OCI-LY3 (cell line): Measurements from ENCODE around the gene GSK3B.

ENCODE experiments used
- H2AFZ ChIP-seq: fragments of 200-600, 300-600 bp; shearing (Covaris generic); 2 replicates; pipeline ENCODE4 v1.6.0; 2014; ENCODE audit warnings: antibody characterized with exemption, low read depth, low read length
- H3K27ac ChIP-seq: fragments of 200-600, 300-600 bp; sonication (generic); 2 replicates; pipeline ENCODE4 v1.5.1; 2014; ENCODE audit warnings: mild to moderate bottlenecking, low read length, moderate library complexity, mixed read lengths
- H3K27me3 ChIP-seq: fragments of 200-600, 300-600 bp; sonication (generic); 2 replicates; pipeline ENCODE4 v1.6.1; 2014; ENCODE audit warnings: low read depth, low read length, mixed read lengths
- H3K36me3 ChIP-seq: fragments of 200-600, 300-600 bp; sonication (generic); replicated peaks from 2 replicates; pipeline ENCODE3; 2014; ENCODE audit warnings: low read depth, low read length, mixed read lengths
- H3K4me1 ChIP-seq: fragments of 300-600, 200-600 bp; sonication (generic); 2 replicates; pipeline ENCODE4 v1.6.1; 2014; ENCODE audit warnings: low read length, mixed read lengths
- H3K4me2 ChIP-seq: fragments of 200-600, 300-600 bp; sonication (generic); 2 replicates; pipeline ENCODE4 v1.6.1; 2014; ENCODE audit warnings: low read length, mixed read lengths
- H3K4me3 ChIP-seq: fragments of 300-600, 200-600 bp; sonication (generic); 2 replicates; pipeline ENCODE4 v1.5.1; 2014; ENCODE audit warnings: antibody characterized with exemption, mild to moderate bottlenecking, low read length, moderate library complexity
- H3K79me2 ChIP-seq: fragments of 300-600, 200-600 bp; shearing (Covaris generic); 2 replicates; pipeline ENCODE4 v1.6.1; 2014; ENCODE audit warnings: mild to moderate bottlenecking, low read length, mixed read lengths
- H3K9ac ChIP-seq: fragments of 300-600, 200-600 bp; shearing (Covaris generic); 2 replicates; pipeline ENCODE4 v1.6.0; 2014; ENCODE audit warnings: mild to moderate bottlenecking, low read length, moderate library complexity
- H3K9me3 ChIP-seq: fragments of 200-600, 300-600 bp; shearing (Covaris generic); 2 replicates; pipeline ENCODE4 v1.6.1; 2014; ENCODE audit warnings: low read length, mixed read lengths; ENCODE audit not compliant: insufficient read depth
- H4K20me1 ChIP-seq: fragments of 200-600, 300-600 bp; sonication (generic); 2 replicates; pipeline ENCODE4 v1.6.1; 2016; ENCODE audit warnings: low read length, mixed read lengths; ENCODE audit not compliant: insufficient read depth
- CTCF ChIP-seq: fragments of 200-600, 300-600 bp; sonication (generic); IDR thresholded peaks from 2 replicates; pipeline ENCODE4 v1.5.1; 2014; ENCODE audit warnings: antibody characterized with exemption, low read length, low read depth
- EZH2phosphoT487 ChIP-seq: fragments of 200-600 bp; shearing (Covaris generic); IDR thresholded peaks from 2 replicates; pipeline ENCODE4 v1.6.1; 2018; ENCODE audit warnings: antibody characterized with exemption, mixed run types, low read depth

The GSK3B gene

GRCh38 chr3:120088622-120089021 is 5.6 kb downstream of the GSK3B start:
- peaks cover 61% of the 10 kb centered on the region for H4K20me1 ChIP-seq
- H3K4me2 ChIP-seq: no peak overlapping the region
- peaks cover 100% of the 10 kb centered on the region for H3K79me2 ChIP-seq
- TF ChIP-seq CTCF (no peak), EZH2phosphoT487 (no peak)
- peaks cover 10% of the 10 kb centered on the region for H3K36me3 ChIP-seq
- H3K4me1 ChIP-seq: peaks cover 17% of the 10 kb centered on the region
- no peaks in the 10 kb centered on the region for H3K27me3 ChIP-seq
- H3K9ac ChIP-seq: no peak overlapping the region
- H3K27ac ChIP-seq: no peak overlapping the region
- H3K4me3 ChIP-seq: no peak overlapping the region
- H3K9me3 ChIP-seq: no peaks in the 10 kb centered on the region
- no peak overlapping the region for H2AFZ ChIP-seq

GRCh38 chr3:120081719-120082118 is 12.5 kb downstream of the GSK3B start:
- H3K4me3 ChIP-seq: no peak overlapping the region
- no peak overlapping the region for H3K4me2 ChIP-seq
- H3K36me3 ChIP-seq: peaks cover 17% of the 10 kb centered on the region
- no peaks in the 10 kb centered on the region for H3K4me1 ChIP-seq
- no peak overlapping the region for H3K27ac ChIP-seq
- no peak overlapping the region for H3K9ac ChIP-seq
- H3K79me2 ChIP-seq: peaks cover 99% of the 10 kb centered on the region
- TF ChIP-seq EZH2phosphoT487 (no peak), CTCF (no peak)
- no peaks in the 10 kb centered on the region for H3K27me3 ChIP-seq
- no peak overlapping the region for H2AFZ ChIP-seq
- H3K9me3 ChIP-seq: no peaks in the 10 kb centered on the region
- H4K20me1 ChIP-seq: peaks cover 55% of the 10 kb centered on the region

GRCh38 chr3:120080836-120081235 is 13.4 kb downstream of the GSK3B start:
- H3K4me3 ChIP-seq: no peak overlapping the region
- H3K79me2 ChIP-seq: peaks cover 98% of the 10 kb centered on the region
- no peak overlapping the region for H3K9ac ChIP-seq
- no peaks in the 10 kb centered on the region for H3K27me3 ChIP-seq
- H4K20me1 ChIP-seq: peaks cover 53% of the 10 kb centered on the region
- H3K27ac ChIP-seq: no peak overlapping the region
- H3K4me1 ChIP-seq: no peaks in the 10 kb centered on the region
- no peaks in the 10 kb centered on the region for H3K9me3 ChIP-seq
- peaks cover 21% of the 10 kb centered on the region for H3K36me3 ChIP-seq
- no peak overlapping the region for H3K4me2 ChIP-seq
- no peak overlapping the region for H2AFZ ChIP-seq
- TF ChIP-seq EZH2phosphoT487 (no peak), CTCF (no peak)

DNA sequence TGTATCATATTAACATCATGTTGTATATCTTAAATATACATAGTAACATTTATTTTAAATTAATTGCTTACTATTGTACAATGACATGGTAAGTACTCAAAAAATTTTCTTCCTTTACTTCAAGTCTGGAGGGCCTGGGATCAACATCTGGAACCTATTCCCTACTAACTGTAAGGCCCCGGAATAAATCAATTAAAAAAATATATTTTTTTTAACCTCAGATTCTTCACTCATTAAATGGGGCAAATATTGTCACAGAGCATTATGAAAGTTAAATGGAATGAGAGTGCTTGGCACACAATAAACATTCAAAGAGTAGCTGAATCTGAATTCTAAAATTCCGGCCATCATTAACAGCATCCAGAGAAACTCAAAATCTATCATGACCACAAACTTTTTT is 16.5 kb downstream of the GSK3B start:
- Histone ChIP-seq H3K4me1 (no peaks in the 10 kb centered on the region), H2AFZ (no peak overlapping the region), H3K4me2 (no peak overlapping the region), H3K27me3 (no peaks in the 10 kb centered on the region), H4K20me1 (peaks cover 60% of the 10 kb centered on the region), H3K36me3 (peaks cover 18% of the 10 kb centered on the region), H3K79me2 (peaks cover 98% of the 10 kb centered on the region), H3K4me3 (no peak overlapping the region), H3K9ac (no peak overlapping the region), H3K27ac (no peak overlapping the region), H3K9me3 (no peaks in the 10 kb centered on the region)
- TF ChIP-seq EZH2phosphoT487: no peak
- TF ChIP-seq CTCF: no peak
